ENCODE data around the gene ATE1. TPM values are rescaled to one million over a fixed set of nuclear protein-coding genes. Genes with fewer than 3 reads are reported as not detected.
"Not testable (repeated sequence)": the region's sequence is repeated elsewhere in the genome, so short reads cannot be mapped to it uniquely, and the experiment has no call there.

The ATE1 gene
- total and polyA plus RNA-seq, 2 donors: 17.7 to 62.7 TPM

DNA sequence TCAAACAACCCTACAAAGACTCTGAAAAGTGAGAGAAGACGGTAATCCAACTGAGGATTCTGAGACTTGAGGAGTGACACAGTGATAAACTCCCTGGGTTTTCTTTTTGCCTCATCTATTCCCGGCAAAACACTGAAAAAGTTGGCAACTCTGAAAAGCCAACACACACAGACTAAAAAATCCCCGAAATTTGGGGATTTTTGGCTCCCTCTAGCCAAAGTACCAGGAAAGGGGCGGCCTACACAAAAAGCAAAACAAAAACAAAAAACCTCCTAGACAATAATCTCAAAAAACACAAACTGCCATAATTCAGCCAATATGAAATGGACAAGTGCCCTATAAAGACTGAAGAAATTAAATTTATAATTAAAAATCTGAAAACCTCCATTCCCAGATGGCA lies 161.4 kb downstream of the ATE1 start:
- WGBS: 71% methylated on average over 4 of the region's 4 CpGs
- no peak for DNase-seq (ENCODE audit: extremely low spot score)
- peaks cover 4% of the 10 kb centered on the region for H3K36me3 ChIP-seq (ENCODE audit: insufficient read depth)

DNA sequence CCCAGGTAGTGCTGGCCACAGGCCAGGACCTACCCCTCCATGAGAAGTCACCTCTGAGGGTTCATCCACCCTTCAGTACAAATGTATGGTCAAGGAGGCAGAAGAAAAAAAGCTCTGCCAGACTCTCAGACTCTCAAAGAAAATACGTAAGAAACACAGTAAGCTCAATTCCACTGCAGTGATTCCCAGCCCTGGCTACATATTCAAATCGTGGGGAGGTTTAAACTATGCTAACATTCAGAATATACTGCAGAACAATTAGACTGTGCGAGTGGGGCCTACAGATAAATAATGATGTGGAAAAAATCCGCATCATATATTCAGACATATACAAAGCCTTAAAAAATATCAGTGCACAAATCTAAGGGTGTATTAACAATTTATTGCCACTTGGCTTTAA lies 162.6 kb downstream of the ATE1 start:
- Histone ChIP-seq H3K36me3 (ENCODE audit: insufficient read depth) (peaks cover 4% of the 10 kb centered on the region), H3K4me3 (ENCODE audit: low read depth, low read length) (no peak overlapping the region), H3K4me1 (ENCODE audit: insufficient read depth) (no peaks in the 10 kb centered on the region), H3K27ac (ENCODE audit: low read depth) (no peak overlapping the region)
- no peak for DNase-seq (ENCODE audit: extremely low spot score)
- WGBS: 63% methylated on average over 4 of the region's 4 CpGs

More for the DNA sequence above, 161.4 kb downstream of the ATE1 start:
- H3K4me1 ChIP-seq (ENCODE audit: insufficient read depth): no peaks in the 10 kb centered on the region
- no peak overlapping the region for H3K4me3 ChIP-seq (ENCODE audit: low read depth, low read length)
- no peak overlapping the region for H3K27ac ChIP-seq (ENCODE audit: low read depth)

DNA sequence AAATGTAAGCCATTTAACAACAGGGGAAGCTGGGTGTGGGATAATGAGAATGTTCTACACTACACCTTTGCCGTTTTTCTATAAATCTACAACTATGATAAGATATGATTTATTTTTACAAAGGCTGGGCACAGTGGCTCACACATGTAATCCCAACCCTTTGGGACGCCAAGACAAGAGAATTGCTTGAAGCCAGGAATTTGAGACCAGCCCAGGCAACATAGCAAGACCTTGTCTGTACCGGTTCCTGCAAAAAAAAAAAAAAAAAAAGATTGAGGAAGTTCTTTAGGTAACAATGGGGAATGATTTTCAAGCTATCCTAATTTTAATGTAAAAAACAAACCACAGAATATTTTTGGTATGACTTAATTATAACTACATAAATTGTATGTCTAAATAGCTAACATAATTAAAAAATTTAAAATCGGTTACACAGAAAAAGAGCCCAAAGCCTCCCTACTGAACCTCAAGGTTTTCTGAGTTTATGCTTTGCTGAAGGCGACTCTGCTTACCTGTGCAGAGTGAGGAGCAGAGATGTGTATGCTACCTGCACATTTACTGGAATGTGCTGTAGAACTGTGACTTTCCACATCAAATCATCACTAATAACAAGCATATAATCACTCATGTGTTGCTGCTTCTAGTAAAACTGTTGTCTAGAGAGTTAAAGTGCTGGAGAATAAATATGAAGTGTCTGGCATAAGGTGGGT lies 163.4 kb downstream of the ATE1 start:
- H3K4me1 ChIP-seq (ENCODE audit: insufficient read depth): no peaks in the 10 kb centered on the region
- no peak overlapping the region for H3K4me3 ChIP-seq (ENCODE audit: low read depth, low read length)
- DNase-seq (ENCODE audit: extremely low spot score): peak; percentile 18
- 72% methylated on average over 5 of the region's 5 CpGs for WGBS
- peaks cover 4% of the 10 kb centered on the region for H3K36me3 ChIP-seq (ENCODE audit: insufficient read depth)
- no peak overlapping the region for H3K27ac ChIP-seq (ENCODE audit: low read depth)

DNA sequence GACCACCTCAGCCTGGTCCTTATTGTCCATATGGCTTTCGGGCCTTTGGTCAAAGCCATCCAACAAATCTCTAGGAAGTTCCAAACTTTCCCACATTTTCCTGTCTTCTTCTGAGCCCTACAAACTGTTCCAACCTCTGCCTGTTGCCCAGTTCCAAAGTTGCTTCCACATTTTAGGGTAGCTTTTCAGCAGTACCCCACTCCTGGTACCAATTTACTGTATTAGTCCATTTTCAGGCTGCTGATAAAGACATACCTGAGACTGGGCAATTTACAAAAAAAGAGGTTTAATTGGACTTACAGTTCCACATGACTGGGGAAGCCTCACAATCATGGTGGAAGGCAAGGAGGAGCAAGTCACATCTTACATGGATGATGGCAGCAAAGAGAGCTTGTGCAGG lies 170.6 kb downstream of the ATE1 start:
- H3K4me3 ChIP-seq (ENCODE audit: low read depth, low read length); H3K4me1 ChIP-seq (ENCODE audit: insufficient read depth); DNase-seq (ENCODE audit: extremely low spot score); H3K27ac ChIP-seq (ENCODE audit: low read depth); H3K36me3 ChIP-seq (ENCODE audit: insufficient read depth): not testable (repeated sequence)
- 96% methylated on average over 1 of the region's 1 CpG for WGBS

DNA sequence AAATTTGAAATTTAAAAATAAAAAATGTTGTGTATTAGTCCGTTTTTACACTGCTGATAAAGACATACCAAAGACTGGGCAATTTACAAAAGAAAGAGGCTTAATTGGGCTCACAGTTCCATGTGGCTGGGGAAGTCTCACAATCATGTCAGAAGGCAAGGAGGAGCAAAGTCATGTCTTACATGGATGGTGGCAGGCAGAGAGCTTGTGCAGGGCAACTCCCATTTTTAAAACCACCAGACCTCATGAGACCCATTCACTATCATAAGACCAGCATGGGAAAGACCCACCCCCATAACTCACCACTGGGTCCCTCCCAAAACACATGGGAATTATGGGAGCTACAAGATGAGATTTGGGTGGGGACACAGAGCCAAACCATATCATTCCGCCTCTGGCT lies 172.3 kb downstream of the ATE1 start:
- 99% methylated on average over 2 of the region's 2 CpGs for WGBS
- H3K27ac ChIP-seq (ENCODE audit: low read depth); H3K4me1 ChIP-seq (ENCODE audit: insufficient read depth); DNase-seq (ENCODE audit: extremely low spot score); H3K4me3 ChIP-seq (ENCODE audit: low read depth, low read length); H3K36me3 ChIP-seq (ENCODE audit: insufficient read depth): not testable (repeated sequence)

DNA sequence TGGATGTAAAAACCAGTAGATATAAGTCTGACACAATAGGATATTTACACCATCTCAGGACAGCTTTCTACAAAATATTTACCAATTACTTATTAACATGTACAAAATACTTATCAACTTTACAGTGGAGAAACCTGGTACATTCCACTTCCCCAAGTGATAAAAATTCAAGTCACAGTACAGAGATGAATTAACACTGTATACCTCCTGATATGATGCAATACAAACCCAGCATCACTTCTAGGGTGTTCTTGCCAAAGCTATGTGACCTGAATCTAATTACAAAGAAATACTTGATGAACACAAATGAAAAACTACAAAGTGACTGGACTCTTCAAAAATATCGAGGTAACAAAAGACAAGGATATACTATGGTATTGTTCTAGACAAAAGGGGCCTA lies 173.2 kb downstream of the ATE1 start:
- no peak overlapping the region for H3K27ac ChIP-seq (ENCODE audit: low read depth)
- no peaks in the 10 kb centered on the region for H3K36me3 ChIP-seq (ENCODE audit: insufficient read depth)
- H3K4me3 ChIP-seq (ENCODE audit: low read depth, low read length): no peak overlapping the region
- WGBS: 96% methylated on average over 1 of the region's 1 CpG
- no peak for DNase-seq (ENCODE audit: extremely low spot score)
- no peaks in the 10 kb centered on the region for H3K4me1 ChIP-seq (ENCODE audit: insufficient read depth)

DNA sequence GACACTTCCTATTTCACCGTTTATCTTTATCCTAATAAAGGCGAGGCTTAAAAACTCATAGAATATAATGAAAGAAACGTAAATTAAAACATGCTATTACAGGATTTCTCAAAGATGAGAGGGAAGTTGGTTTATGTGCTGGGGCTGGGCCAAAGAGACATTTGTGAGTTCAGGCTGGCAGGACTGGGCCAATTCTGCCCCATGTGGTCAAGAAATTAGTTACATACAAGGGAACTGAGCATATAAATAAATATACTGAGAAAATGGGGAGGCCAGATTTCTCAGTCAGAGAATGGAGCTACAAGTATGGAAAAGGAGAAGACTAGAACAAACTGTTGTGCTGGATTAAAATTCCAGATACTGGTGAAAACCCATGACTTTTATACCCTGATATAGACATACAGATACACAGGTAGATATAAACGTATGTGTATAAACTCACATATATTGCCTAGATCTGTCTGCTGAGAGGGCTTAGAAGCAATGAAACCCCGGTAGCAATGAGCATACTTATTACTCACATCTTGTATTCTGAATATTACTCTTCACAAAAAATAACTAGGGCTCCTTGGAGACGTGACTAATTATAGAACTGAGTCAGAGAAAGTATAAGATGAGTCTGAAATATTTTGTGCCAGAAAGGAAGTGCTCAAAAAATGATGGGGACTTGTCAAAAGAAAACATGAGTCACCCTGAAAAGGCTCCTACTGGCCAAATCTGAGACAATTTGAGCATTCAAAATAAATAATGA lies 173.9 kb downstream of the ATE1 start:
- H3K4me3 ChIP-seq (ENCODE audit: low read depth, low read length): no peak overlapping the region
- WGBS: 65% methylated on average over 6 of the region's 6 CpGs
- no peak for DNase-seq (ENCODE audit: extremely low spot score)
- H3K27ac ChIP-seq (ENCODE audit: low read depth): no peak overlapping the region
- no peaks in the 10 kb centered on the region for H3K36me3 ChIP-seq (ENCODE audit: insufficient read depth)
- no peaks in the 10 kb centered on the region for H3K4me1 ChIP-seq (ENCODE audit: insufficient read depth)

DNA sequence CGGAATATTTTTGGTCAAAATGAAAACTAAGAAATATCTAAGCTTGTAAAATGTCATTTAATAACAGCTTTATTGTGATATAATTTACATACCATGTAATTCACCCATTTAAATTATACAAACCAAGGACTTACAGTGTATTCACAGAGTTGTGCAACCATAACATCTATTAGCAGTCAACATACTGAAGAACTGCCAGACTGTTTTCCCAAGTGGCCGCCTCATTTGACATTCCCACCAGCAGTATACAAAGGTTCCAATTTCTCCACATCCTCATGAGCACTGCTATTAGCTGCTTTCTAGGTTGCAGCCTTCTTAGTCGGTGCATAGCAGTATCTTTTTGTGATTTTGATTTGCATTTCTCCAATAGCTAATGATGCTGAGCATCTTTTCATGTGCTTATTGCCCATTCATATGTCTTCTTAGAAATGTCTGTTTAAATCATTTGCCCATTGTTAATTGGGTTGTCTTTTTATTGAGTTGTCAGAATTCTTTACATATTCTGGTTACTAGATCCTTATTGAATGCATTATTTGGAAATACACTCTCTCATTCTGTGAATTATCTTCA lies 176.6 kb downstream of the ATE1 start:
- H3K4me1 ChIP-seq (ENCODE audit: insufficient read depth): no peaks in the 10 kb centered on the region
- H3K36me3 ChIP-seq (ENCODE audit: insufficient read depth): no peaks in the 10 kb centered on the region
- no peak for DNase-seq (ENCODE audit: extremely low spot score)
- 89% methylated on average over 3 of the region's 3 CpGs for WGBS
- no peak overlapping the region for H3K27ac ChIP-seq (ENCODE audit: low read depth)
- no peak overlapping the region for H3K4me3 ChIP-seq (ENCODE audit: low read depth, low read length)

DNA sequence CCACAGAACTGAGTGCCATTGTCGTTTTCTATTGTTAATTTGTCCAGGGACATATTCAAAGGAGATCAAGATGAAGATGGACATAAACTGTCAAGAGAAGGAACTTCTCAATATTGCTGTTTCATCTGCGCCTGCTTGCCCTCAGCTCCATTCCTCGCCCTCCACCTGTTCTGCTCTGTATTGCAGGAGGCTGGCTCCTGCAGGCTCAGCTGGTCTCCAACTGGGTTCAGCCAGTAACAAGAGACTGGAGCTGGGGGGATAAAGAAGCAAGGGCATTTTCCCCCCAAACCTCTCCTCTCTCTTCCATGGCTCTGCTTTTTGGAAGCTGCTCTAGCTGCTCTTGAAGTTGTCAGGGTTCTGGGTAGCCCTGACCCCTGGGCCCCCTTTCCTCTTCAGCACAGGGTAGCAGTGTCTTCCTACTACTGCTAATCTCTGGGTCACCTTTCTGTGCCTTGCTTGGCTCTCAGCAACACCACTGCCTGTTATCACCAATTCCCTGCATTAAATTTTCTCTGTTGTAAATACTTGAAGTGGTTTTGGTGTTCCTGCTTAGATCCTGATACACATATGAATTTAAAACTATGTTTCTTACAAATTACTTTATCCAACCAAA lies 180.6 kb downstream of the ATE1 start:
- 99% methylated on average over 3 of the region's 3 CpGs for WGBS
- Histone ChIP-seq H3K4me1 (ENCODE audit: insufficient read depth) (peaks cover 2% of the 10 kb centered on the region), H3K36me3 (ENCODE audit: insufficient read depth) (no peaks in the 10 kb centered on the region), H3K4me3 (ENCODE audit: low read depth, low read length) (no peak overlapping the region), H3K27ac (ENCODE audit: low read depth) (no peak overlapping the region)
- no peak for DNase-seq (ENCODE audit: extremely low spot score)

DNA sequence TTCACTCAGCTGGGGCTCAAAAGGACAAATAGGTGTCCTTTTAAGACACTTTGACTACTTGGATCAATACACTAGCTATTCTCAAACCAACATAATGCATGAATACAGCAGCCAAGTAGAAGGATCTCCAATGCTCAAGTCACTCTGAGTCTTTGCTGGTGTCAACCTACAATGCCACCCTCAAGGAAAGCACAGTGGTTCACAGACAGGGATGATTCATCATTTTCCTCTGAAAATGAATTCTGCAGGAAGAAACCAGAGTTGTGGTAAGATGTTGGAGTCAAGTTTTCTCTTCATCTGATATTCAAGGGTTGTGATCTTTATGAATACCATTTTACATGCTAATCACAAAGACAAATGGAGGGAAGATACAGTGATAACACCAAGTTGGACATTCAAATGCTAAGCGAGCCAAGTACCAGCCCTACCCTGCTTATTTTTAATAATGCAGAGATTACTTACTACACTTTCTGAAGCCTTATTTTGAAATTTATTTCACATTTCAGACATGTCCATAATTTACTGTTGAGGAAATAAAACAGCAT lies 186.5 kb downstream of the ATE1 start:
- DNase-seq (ENCODE audit: extremely low spot score): no peak
- WGBS: 0% methylated on average over 1 of the region's 1 CpG
- Histone ChIP-seq H3K27ac (ENCODE audit: low read depth) (no peak overlapping the region), H3K36me3 (ENCODE audit: insufficient read depth) (no peaks in the 10 kb centered on the region), H3K4me3 (ENCODE audit: low read depth, low read length) (no peak overlapping the region), H3K4me1 (ENCODE audit: insufficient read depth) (peaks cover 2% of the 10 kb centered on the region)

DNA sequence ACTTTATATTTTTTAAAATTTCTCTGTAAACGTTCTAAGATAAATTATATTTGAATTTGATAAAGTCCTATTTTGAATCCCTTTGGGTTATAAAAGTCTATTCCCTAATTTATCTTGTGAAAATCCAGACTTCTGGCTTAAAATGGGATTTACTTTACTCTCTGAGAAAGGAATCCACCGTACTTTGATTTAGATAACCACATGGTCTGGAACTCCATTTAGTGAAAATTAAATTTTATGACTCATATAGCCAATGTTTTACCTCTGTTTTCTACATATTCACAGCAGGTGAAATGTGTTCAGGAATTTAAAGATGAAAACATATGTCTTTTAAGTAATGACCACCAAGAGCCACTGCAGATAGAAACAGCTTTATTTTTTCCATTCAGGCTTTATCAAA lies 187.8 kb downstream of the ATE1 start:
- Histone ChIP-seq H3K36me3 (ENCODE audit: insufficient read depth) (no peaks in the 10 kb centered on the region), H3K4me3 (ENCODE audit: low read depth, low read length) (no peak overlapping the region), H3K27ac (ENCODE audit: low read depth) (no peak overlapping the region), H3K4me1 (ENCODE audit: insufficient read depth) (peaks cover 2% of the 10 kb centered on the region)
- WGBS: 53% methylated on average over 2 of the region's 2 CpGs
- no peak for DNase-seq (ENCODE audit: extremely low spot score)

DNA sequence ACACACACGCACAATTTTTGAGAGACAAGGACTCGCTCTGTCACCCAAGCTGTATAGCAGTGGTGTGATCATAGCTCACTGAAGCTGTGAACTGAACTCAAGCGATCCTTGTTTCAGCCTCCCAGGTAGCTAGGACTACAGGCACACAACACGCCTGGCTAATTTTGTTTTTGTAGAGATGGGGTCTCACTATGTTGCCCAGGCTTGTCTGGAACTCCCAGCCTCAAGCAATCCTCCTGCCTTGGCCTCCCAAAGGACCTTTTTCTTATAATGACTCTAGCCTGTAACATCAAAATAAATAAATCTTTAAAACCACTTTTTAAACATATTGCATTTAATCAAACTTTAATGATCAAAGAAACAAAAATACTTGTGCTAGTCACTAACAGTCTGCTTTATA lies 188.7 kb downstream of the ATE1 start:
- Histone ChIP-seq H3K36me3 (ENCODE audit: insufficient read depth) (no peaks in the 10 kb centered on the region), H3K4me3 (ENCODE audit: low read depth, low read length) (no peak overlapping the region), H3K4me1 (ENCODE audit: insufficient read depth) (no peaks in the 10 kb centered on the region), H3K27ac (ENCODE audit: low read depth) (no peak overlapping the region)
- 96% methylated on average over 4 of the region's 4 CpGs for WGBS
- DNase-seq (ENCODE audit: extremely low spot score): no peak

DNA sequence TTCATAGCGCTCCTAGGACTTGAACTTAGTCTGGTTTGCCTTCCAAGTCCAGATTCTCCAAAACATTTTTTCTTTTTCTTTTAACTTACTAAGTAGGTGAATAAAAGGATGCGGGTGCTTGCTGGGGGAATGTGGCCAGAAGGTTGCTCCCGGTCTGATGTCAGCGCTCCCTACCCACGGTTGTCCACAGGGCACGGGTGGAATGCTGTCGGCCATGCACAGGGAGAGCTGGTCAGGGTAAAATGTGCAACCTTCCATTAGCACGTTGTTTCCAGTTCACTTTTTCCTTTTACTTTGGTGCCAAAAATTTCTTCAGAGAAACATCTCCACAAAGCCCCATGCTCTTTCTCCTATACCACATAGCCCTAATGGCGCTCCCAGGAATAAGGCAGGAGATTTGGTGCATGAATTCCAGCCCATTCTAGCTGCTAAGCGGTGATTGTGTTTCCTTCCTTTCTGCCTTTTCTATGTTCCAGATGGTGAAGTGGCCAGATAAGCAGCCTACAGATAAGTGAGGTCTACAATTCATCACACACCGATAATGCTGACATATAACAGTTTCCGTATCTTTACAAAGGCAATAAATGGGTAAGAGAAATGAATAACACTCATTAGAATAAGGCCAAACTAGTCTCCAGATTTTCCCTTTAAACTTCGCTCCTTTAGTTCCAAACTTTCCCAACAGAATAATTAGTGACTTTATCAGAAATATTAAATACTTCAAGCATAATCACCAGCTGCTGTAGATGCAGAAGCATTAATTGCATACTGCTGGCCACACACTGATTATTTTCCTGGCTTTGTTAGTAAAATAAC lies 191.3 kb downstream of the ATE1 start:
- Histone ChIP-seq H3K27ac (ENCODE audit: low read depth) (no peak overlapping the region), H3K4me3 (ENCODE audit: low read depth, low read length) (no peak overlapping the region), H3K36me3 (ENCODE audit: insufficient read depth) (no peaks in the 10 kb centered on the region), H3K4me1 (ENCODE audit: insufficient read depth) (no peaks in the 10 kb centered on the region)
- no peak for DNase-seq (ENCODE audit: extremely low spot score)
- WGBS: 65% methylated on average over 13 of the region's 13 CpGs

Data from urinary bladder (tissue), 4 donors.